HG02678 (cell line): ENCODE measurements around the gene INHBB.
"Not testable (repeated sequence)": the region's sequence is repeated elsewhere in the genome, so short reads cannot be mapped to it uniquely, and the experiment has no call there.

Experiments used
- ATAC-seq: cut with Tn5 transposase; IDR thresholded peaks from one replicate; pipeline ENCODE4 v1.9.1; 2021; ENCODE audit warnings: mild to moderate bottlenecking, moderate library complexity; ENCODE audit not compliant: unreplicated experiment

Gene INHBB

GRCh38 chr2:120316071-120316470, 29.9 kb upstream of the INHBB start:
- no peak for ATAC-seq

GRCh38 chr2:120316528-120317179, 29.3 kb upstream of the INHBB start:
- ATAC-seq: no peak

DNA sequence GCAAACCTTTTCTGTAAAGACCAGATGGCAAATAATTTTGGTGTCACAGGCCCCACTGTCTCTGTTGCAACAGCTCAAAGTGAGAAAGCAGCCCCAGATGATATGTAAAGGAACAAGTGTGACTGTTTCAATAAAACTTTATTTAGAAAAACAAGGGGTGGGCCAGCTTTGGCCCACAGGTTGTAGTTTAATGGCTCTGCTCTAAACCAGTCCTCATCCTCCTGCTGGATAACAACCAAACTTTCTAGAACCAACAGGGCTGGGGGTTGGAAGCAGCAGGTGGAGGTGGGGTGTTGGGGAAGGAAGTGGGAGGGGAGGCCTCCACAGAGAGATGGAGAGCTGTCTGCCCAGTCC, 28.8 kb upstream of the INHBB start:
- no peak for ATAC-seq

GRCh38 chr2:120317916-120318315, 28.0 kb upstream of the INHBB start:
- no peak for ATAC-seq

DNA sequence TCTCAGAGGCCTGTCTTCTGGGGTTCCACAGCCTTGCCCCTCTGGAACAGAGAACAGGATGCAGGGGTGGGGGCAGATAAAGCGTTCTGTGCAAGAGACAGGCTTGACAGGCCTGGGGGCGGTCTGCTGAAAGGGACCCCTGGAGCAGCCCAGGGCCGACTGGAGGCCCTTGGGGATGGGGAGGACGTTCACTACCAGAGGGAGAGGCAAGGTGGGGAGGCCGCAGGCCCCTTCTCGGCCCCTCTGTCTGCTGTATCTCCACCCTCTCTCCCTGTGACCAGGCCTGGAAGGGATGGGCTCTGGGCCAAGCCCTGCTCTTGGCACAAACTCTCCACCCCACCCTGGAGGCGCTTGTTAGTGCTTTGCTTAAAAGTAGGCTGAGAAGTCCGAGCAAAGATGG, 27.3 kb upstream of the INHBB start:
- ATAC-seq: no peak

- ATAC-seq: no peak
Observed at GRCh38 chr2:120319123-120319522, 26.8 kb upstream of the INHBB start.

GRCh38 chr2:120319686-120320317, 26.1 kb upstream of the INHBB start:
- no peak for ATAC-seq

GRCh38 chr2:120320318-120320851, 25.6 kb upstream of the INHBB start:
- no peak for ATAC-seq

- not testable (repeated sequence) for ATAC-seq
Observed at GRCh38 chr2:120320887-120321556, 24.9 kb upstream of the INHBB start.

DNA sequence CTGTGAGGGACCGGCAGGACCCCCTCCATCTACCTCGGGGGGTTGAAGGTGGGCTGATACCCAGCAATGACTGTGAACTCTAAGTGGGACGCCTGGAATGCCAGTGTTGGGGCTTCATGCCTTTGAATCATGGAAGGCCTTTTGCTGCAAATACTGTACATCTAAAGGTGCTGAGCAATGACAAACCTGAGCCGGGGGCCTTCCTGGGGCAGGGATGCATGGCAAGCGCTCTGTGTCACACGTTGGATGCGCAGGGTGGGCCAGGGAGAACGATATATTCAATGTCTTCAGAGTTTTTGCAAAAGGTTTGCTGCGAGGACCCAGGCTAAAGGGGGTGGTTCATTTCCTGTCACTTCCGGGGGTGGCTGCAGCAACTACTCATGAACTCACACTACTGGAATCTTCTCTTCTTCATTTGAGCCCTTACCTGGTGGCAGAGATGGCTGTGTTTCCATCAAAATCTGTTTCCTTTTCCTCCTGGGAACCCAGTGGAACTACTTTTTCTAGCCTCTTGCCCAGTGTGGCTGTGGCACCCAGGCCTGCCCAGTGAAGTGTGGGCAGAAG, 24.1 kb upstream of the INHBB start:
- no peak for ATAC-seq

GRCh38 chr2:120322329-120322728, 23.6 kb upstream of the INHBB start:
- ATAC-seq: no peak

DNA sequence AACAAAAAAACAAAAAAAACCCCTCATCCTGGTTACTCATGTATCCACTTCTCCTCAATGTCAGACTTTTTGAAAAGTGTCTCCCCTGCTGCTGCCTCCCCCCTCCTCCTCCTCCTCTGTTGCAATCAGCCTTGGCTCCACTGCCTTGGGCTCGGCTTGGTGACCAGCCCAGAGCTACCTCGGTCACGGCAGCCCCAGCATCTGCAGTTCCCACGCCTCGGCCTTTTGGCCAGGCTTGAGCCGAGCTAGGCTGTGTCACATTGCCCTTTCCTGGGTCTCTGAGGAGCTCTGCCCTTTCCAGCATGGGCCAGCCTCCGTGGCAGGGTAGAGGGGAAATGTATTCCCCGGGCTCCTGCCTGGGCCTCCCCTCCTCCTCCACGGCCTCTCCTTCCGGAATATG, 22.7 kb upstream of the INHBB start:
- no peak for ATAC-seq

- no peak for ATAC-seq
Observed at GRCh38 chr2:120323807-120324399, 22.0 kb upstream of the INHBB start.

GRCh38 chr2:120324933-120325332, 21.0 kb upstream of the INHBB start:
- no peak for ATAC-seq

GRCh38 chr2:120326066-120326465, 19.9 kb upstream of the INHBB start:
- ATAC-seq: no peak

DNA sequence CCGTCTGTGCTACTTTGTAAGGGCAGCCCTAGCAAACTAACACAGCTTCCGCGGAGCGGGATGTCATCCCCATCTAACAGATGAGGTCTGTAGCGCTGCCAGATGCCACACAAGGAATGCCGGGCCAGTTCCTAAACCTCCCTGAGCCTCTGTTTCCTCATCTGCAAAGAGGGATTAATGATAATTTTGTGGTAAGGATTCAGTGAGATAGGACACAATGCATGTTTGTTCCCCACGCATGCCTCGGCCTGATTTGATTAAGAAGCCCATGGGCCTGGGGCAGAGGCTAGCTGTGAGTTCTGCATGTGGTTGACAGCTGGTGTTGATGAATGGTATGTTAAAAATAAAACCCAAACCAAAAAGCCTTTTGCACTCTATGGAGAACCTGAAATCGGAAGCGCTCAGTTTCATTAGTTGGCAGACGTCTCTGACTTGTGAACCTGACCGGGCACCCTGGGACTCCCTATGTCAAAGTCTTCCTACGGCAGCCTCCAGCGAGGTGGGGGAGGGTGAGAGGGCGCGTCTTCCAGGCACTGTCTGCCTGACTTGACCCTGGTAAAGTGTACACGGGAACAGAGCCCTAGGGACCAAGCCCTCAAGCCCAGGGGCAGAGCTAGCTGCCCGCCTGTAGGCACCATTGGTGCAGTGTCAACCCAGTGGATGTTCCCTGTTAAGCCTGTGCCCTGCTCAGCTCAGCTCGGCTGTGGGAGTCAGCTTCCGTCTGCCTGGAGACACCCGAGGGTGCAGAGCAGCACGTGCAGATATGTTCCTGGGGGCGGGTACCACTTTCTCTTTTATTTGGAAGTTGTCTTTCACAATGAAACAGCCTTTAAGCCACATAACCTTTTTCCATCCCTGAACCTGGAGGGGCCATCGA, 14.8 kb upstream of the INHBB start:
- ATAC-seq: peak; percentile 68

- ATAC-seq: no peak
Observed at GRCh38 chr2:120331903-120332302, 14.0 kb upstream of the INHBB start.

GRCh38 chr2:120332384-120332783, 13.6 kb upstream of the INHBB start:
- no peak for ATAC-seq

DNA sequence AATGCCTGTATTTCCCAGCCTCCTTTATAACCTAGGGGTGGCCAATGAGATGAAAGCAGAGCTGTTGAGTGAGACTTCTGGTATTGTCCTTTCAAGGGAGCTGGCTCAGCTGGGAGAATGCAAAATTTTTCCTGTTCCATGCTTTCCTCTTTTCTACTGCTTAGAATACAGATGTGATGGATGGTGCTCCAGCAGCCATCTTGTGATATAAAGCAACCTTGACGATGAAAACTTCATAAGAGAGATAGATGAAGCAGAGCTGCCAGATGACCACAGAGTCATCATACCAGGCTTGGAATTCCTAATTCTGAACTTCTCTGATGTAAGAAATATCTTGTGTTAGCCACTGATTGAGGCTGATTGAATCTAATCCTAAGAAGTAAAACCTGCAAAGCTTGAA, 11.9 kb upstream of the INHBB start:
- no peak for ATAC-seq

GRCh38 chr2:120336749-120337148, 9.2 kb upstream of the INHBB start:
- no peak for ATAC-seq
